IPS DF 4.7 (cell line): ENCODE results near the gene RPL3.
"Not testable (repeated sequence)": the region's sequence is repeated elsewhere in the genome, so short reads cannot be mapped to it uniquely, and the experiment has no call there.

Experiments used
- DNase-seq: peaks from one replicate; pipeline ENCODE4 v3.0.0-alpha.2; 2013; ENCODE audit warnings: low spot score; ENCODE audit errors: extremely low read depth

The RPL3 gene

DNA sequence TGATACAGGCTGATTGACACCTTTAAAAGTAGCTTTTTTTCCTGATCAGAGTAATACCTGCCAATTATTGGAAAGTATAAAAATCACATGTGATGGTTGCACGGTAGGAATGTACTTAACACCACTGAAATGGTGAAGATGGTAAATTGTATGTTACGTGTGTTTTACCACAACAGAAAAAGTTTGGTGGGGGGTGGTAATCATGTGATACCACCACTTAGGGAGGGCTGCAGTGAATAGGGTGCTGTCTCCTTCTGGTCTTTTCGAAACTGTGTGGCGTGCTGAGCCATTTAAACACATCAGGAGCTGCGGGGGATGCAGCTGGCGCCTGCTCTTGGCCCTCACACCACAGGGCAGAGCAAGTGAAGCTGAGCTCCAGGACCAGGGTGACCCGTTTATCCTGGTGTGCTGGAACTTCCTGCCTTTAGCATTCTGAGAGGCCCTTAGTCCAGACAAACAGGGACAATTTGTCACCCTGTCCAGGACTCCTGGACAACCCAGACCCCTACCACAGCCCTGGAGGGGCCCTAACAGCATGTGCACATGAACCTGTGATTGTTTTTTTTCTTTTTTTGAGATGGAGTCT, 33.0 kb upstream of the RPL3 start:
- DNase-seq = no peak

DNA sequence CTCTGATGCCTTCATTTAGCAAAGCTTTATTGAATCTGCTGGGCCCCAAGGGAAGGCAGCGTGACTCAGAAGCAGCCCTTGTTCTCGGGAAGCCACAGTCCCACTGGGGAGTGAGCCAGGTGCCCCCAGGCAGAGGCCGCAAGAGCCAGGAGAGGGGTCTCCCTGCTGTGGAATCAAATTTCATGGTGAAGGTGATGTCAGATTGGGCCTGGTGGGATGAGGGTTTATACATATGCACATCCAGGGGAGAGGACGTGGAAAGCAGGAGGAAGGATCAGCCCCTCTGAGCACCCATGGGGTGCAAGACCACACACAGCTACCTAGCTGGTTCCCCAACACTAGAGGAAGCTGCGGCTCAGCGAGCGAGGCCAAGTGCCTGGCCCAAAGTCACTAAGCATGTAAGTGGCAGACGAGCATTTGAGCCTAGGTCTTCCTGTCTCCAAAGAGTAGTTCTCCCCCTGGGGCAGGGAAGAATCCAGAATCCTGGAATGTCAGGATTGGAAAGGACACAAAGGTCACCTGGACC, 32.3 kb upstream of the RPL3 start:
- DNase-seq = no peak

DNA sequence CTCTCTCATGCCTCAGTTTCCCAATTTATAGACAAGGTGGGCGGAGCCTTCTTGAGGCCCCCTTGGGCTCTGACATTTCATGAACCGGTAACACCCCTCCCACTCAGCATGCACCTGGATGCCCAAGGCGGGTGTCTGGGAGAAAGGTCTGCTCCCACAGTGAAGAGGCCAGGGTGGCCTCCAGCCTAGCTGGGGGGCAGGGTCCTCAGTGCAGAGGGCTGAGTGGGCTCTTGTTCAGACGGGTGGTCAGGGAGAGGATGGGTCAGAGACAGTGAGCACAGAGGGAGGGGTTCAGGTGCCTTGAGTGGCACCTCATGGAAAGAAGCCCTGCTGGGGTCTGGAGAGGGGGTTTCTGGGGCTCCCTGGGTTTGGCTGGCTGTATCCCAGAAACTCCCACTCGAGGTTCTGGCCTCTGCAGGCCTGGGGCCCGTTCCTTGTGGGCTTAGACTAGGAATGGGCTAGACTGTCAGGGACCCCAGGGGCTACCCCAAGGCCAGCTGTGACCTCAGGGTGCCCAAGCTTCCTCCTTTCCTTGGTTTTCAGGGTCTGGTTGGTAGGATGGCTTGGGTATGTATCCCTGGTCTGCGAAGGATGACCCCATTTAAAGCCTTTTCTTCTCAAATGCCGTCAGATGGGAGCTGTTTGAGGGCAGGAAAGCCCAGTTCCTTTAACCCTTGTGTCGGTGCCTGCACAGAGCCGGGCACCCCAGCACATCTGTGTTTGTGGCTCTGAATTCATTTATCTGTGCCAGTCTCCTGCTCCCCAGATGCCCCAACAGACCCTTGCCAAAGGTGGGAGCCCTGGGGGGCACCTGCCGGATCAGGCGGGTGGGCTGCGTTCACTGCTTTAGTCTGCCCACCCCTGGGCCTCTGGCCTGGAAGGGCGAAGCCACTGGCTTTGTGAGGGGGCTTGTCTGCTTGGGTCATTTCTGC, 31.6 kb upstream of the RPL3 start:
- DNase-seq = no peak

DNA sequence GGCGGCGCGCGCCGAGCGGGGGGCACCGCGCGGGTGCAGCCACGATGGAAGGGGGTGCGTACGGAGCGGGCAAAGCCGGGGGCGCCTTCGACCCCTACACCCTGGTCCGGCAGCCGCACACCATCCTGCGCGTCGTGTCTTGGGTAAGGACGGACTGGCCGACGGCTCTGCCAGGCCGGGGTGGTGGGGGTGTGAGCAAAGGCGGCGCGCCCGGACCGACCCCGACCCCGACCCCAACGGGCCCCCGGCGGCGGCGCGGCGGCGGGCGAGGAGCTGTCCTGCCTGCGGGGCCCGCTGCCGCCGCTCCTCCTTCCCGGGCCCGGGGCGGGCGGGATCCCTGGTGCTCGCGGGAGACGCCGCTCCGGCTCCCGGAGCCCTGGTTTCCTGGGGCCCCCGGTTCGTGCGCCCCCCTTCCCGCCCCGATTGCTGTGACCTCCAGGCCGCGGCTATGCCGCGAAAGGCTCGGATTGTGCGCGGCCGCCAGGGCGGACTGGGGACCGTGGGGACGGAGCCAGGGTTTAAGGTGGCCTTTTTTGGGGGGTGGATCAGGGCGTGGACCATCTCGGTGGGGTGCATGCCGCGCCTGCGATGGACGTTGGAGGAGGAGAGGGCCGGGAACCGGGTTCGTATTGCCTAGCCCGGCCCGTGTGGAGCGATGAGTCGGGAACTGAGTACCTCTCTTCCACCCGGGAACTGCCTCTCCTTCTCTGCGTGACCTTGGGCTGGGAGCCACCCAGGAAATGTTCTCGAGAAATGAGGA, 30.7 kb upstream of the RPL3 start, which contains the start of gene SYNGR1:
TSS of gene SYNGR1 (plus strand) at position 25 of the 760 bp plus-strand sequence. CDS start at position 45, 20 bp downstream.
- no peak for DNase-seq

DNA sequence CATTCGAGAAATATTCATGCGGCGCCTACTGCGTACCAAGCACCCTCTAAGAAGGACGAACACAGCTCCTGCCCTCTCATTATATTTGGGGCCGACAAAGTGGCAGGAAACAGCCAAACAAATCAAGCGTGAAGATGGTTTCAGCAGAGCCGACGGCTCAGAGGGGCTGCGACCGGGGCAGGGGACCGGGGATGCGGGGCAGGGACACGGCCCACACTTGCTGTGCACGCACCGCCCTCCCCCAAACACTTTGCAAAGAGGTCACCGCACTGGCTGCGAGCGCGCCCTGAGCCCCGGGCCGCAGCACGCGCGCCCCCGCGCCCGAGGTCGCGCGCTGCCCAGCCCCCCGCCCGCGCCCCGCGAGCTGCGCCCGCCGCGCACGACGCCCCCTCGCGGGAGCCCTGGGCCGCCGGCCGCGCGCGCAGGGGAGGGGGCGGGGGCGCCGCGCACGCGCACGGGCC, 30.1 kb upstream of the RPL3 start:
- DNase-seq = no peak

DNA sequence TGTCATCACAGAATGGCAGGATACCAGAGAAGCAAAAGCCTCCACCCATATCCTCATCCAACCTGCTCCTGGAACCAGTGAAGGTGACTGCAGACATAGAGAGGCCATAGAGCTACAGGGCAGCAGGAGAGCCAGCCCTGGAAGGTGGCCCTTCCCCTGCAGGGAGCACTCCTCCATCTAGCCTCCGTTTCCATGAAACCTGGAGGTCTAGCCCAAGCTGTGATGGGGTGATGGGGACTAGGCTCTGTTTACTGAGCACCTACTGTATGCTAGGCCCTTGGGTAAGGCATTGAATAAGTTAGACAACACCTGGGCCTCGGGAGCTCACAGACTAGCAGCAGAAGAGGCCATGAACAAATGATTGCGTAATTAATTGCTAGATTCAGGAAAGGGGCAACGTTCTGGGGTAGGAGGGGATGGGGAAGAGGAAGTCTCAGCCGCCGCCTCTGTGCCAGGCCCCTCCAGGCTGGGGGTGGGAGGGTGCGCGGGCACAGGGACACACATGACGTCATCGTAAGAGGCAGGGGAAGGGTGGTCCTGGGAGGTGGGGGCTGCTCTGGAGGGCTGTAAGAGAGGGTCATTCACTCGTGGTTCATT, 29.6 kb upstream of the RPL3 start:
- DNase-seq = no peak

DNA sequence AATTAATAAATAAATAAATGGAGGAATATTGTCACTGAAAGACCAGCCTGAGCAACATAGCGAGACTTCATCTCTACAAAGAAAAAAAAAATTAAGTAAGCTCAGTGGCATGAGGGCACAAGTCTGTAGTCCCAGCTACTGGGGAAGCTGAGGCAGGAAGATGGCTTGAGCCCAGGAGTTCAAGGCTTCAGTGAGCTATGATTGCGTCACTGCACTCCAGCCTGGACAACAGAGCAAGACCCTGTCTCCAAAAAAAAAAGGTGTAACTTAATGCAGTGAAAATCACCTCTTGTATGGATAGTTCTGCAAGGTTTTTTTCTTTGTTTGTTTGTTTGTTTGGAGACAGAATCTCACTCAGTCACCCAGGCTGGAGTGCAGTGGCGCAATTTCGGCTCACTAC, 25.8 kb upstream of the RPL3 start:
- no peak for DNase-seq

DNA sequence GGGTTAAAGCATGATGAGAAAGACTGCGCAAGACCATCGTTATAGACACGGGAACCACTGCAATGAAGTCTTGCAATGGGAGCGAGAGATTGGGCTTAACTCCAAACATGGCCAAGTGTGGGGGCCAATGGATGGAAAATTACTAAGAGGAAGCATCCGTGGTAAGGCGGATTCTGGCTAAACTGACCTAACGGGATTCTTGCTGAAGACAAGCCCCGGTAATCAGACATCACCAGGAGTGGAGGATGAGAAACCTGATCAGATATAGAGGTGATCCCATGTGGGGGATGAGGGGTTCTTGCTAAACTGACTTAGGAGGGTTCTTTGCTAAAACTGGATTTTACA, 24.6 kb upstream of the RPL3 start:
- DNase-seq = no peak

DNA sequence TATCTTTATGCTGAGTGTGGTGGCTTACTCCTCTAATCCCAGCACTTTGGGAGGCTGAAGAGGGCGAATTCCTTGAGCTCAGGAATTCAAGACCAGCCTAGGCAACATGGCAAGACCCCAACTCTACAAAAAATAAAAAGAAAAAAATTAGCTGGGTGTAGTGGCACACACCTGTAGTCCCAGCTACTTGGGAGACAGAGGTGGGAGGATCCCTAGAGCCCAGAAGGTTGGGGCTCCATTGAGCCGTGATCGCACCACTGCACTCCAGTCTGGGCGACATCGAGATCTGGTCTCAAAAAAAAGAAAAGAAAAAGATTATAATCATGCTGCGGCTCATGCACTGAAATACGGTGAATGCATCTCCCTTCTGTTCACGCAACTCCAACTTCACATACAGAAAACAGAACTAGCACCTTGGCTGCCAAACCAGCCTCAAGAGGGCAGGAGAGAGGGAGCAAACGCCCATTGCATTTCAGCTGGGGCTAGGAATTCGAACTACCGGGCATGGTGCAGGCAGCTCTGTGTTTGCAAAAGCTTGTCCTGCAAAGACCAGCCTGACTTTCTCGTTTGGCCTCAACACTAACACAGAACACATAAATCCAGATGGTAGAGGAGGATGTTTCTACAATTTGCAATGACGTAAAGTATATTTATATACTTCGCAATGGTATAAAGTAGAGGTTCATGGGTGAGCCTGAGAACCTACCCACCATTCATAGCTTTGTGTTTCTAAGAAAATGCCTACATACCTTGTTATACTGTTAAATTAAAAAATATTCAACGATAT, 24.0 kb upstream of the RPL3 start:
- no peak for DNase-seq

DNA sequence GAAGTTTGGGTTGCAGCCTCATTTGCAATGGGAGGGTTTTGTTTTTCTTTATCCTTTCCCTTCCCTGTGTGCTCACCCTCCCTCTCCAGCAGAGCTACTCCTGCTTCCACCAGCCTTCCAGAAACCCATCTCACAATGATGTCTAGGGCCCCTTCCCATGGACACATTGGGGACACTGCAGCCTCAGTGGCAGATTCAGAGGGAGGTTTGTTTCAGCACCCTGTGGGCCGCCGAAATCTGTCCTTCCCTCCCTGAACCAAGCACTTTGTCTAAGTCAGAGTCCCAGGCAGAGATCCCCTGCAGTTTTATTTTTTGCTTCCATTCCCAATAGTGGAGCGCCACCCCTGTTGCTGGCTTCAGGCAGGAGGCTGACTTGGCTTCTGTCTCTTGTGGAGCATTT, 21.8 kb upstream of the RPL3 start:
- DNase-seq = no peak

DNA sequence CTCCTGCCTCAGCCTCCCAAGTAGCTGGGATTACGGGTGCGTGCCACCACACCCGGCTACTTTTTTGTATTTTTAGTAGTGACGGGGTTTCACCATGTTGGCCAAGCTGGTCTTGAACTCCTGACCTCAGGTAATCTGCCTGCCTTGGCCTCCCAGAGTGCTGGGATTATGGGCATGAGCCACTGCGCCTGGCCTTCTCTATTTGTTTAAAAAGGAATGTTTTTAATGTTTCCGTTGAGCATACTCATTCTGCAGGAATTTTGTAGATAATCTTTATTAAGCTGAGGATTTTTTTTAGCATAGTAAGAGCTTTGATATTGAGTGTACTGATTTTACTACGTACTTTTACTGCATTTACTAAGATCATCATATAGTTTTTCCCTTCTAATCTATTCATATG, 20.4 kb upstream of the RPL3 start:
- not testable (repeated sequence) for DNase-seq

DNA sequence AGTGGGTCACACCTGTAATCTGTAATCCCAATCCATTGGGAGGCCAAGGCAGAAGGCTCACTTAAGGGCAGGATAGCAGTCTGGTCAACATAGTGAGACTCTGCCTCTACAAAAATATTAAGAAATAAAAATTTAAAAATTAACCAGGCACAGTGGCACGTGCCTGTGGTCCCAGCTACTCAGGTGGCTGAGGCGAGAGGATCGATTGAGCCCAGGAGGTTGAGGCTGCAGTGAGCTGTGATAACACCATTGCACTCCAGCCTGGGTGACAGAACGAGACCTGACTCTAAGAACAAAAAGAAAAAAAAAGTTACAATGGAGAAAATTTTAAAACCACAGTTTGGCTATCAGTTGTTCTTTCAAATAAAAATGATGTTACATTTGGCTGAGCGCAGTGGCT, 17.0 kb upstream of the RPL3 start:
- no peak for DNase-seq

DNA sequence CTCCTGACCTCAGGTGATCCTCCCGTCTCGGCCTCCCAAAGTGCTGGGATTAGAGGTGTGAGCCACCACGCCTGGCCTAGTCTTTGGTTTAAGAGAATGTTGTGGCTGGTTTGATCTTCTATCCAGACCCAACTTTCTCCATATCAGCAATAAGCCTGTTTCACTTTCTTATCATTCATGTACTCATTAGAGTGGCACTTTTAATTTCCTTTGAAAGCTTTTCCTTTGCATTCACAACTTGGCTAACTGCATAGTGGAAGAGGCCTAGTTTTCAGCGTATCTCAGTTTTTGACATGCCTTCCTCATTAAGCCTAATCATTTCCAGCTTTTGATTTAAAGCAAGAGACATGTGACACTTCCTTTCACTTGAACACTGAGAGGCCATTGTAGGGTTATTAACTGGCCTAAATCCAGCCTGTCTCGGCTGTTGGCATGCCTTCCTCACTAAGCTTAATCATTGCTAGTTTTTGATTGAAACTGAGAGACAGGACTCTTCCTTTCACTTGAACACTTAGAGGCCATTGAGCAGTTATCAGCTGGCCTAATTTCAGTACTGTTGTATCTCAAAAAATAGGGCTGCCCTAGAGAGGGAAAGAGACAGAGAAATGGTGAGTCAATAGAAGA, 13.1 kb upstream of the RPL3 start:
- no peak for DNase-seq

DNA sequence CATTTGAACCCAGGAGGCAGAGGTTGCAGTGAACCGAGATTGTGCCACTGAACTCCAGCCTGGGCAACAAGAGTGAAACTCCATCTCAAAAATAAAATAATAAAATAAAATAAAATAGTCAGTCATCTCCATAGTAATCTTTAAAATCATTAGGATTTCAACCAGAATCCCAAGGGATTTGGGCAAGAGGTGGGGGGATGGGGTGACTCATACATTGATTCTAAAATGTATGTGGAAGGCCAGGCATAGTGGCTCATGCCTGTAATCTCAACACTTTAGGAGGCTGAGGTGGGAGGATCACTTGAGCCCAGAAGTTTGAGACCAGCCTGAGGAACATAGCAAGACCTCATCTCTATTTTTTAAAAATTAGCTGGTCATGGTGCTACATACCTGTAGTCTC, 11.1 kb upstream of the RPL3 start:
- DNase-seq = not testable (repeated sequence)

DNA sequence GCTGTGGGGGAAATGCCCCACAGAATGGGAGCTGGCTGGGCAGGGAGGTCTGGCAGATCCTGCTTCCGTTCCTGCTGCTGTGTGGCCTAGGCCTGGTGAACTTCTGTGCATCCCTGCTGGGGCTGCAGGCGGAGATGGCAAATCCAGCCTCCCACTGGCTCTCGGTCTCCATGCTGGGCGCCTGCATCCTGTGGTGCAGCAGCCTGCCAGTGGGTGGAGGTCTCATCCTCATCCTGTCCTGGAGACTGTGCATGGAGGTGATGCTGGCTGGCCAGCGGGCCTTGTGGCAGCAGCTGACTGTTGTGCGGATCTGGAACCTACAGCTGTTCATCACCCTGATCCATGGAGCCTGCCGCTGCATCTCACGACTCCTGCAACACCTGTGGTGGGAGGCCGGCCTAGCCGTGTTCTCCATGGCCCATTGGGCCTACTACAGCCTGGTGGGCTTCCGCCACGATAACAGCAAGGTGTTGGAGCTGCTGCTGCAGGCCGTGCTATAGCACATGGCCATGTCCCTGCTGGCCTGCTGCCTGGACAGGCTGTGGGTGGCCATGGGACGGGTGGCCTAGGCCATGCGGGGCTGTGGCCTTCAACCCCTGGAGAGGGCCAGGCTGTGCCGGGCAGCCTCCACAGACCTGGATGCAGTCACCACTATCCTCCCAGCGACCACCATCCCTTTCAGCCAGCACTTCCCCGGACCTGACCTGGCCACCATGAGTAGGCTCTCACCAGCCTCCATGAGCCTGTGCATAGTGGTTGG, 8.8 kb upstream of the RPL3 start:
- no peak for DNase-seq

DNA sequence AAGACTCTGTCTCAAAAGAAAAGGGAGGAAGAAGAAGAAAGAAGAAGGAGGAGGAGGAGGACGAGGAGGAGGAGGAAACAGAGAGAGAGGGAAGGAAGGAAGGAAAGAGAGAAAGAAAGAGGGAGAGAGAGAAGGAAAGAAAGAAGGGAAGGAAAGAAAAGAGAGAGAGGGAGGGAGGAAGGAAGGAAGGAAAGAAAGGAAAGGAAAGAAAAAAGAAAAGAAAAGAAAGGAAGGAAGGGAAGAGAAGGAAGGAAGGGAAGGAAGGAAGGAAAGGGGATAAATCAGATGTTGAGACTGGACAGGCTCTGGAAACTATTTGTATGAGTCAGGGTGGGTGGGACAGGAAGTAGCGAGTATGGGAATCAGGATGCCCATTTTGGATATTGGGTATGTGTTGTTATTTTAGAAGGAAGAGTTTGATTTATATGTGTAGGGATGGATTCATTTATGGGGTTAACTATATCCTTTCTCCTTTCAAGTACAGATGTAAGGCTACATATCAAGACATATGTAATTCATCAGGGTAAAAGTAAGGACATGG, 6.0 kb upstream of the RPL3 start:
- DNase-seq = no peak

DNA sequence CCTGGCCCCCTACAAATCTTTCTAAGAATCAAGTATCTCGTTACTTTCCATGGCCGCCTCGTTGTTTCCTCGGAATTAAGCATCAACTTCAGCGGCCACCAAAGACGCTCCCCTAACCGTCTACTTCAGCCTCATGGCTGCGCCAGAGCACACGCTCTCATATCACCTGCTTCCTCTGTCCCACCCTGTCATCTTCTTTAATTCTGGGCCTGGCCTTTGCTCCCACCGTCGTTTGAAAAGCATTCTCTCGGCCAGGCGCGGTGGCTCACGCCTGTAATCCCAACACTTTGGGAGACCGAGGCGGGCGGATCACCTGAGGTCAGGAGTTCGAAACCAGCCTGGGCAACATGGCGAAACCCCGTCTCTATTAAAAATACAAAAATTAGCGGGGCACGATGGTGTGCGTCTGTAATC, 1.2 kb upstream of the RPL3 start:
- DNase-seq = not testable (repeated sequence)

DNA sequence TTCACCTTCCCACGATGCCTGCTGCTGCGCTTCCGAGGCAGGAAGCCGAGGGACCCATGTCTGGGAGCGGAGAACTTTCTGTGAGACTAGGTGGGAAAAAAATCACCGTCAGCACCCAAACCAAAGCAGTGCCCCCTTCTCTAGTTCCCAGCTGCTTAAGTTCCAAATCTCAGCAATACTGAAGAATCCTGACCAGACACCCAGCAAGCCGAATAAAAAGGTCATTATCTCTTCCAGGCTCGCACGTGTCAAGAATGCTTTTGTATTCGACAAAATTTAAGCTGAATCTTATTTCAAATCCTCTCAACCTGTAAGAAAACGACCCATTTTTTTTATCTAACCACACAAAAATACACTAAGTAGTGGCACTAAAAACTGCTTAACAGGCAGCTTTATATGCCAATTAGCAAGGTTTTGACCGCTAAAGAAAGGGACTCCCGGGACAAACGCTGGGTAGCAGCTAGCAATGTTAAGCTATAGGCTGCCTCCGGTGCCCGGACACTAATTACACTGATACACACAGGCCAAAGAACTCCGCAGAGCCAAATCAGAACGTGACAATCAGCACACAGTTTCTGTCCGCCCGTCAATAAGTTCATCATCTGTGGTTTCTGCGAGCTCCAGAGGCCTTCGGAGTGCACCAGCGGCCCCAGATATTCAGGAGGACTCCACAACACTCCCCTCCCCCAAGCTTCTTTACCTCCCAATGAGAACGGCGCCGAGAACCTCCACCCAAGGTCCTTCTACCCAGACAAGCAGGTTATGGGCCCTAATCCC, 728 bp downstream of the RPL3 start:
- no peak for DNase-seq
